ENCODE results near the gene SERGEF. TPM values are rescaled to one million over a fixed set of nuclear protein-coding genes. Genes with fewer than 3 reads are reported as not detected.

The SERGEF gene
- total RNA-seq, 1 experiment from 2014 or later, result 13.3 TPM

DNA sequence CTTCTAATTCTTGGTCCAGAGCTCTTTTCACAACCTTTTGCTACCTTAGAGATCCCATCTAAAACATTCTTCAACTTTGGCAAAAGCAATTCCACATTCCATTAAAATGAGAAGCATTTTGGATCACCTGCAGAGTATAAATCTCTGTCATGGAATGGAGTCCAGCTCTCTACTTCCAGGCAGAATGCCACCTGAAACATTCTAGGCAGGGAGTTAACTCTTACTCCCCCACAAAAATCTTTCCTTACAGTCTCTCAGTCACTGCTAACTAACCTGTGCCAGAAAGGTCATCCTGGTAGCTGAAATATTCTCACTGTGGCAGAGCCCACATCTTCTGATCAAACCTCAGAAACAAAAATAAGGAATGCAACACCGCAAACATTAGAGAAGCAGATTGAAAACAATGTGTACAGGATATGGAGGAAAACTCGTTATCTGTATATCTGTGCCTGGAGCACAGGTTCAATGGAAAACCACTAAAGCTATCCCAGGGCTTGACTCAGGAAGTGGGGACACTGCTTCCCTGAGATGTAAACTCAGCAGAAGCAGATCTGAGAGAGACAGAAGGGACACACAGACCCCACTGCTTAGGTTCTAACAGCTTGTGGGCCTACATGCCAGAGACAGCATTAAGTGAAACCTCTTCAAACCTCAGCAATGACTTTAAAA, 199.3 kb downstream of the SERGEF start:
- H3K36me3 ChIP-seq, result no peaks in the 10 kb centered on the region
- DNase-seq (ENCODE audit: low read depth in 1 of 2, low spot score in 2 of 2), result no peak
- no peak overlapping the region for H3K4me3 ChIP-seq
- no peaks in the 10 kb centered on the region for H3K9me3 ChIP-seq (replicated peaks)
- no peaks in the 10 kb centered on the region for H3K4me1 ChIP-seq (replicated peaks)
- no peaks in the 10 kb centered on the region for H3K27me3 ChIP-seq (replicated peaks)
- no peak overlapping the region for H3K27ac ChIP-seq

DNA sequence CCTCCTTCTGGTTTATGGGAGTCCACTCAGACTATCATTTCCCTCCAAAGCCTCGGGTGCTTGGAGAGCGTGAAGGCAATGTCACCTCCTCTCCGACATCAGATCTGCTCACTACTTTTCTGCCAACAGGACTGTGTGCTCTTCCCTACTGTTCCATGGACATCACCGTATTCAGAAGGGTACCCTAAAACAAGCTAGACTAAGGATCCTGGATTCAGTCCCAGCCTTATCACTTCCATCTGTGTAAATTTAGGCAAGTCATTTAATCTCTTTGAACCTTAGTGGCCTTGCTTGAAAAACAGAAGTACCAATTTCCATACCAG, 200.0 kb downstream of the SERGEF start:
- no peak for DNase-seq (ENCODE audit: low read depth in 1 of 2, low spot score in 2 of 2)
- Histone ChIP-seq H3K36me3 (no peaks in the 10 kb centered on the region), H3K27ac (no peak overlapping the region), H3K9me3 (replicated peaks) (no peaks in the 10 kb centered on the region), H3K27me3 (replicated peaks) (no peaks in the 10 kb centered on the region), H3K4me3 (no peak overlapping the region), H3K4me1 (replicated peaks) (no peaks in the 10 kb centered on the region)

GRCh38 chr11:17812091-17812864, 200.6 kb downstream of the SERGEF start:
- H3K36me3 ChIP-seq, result no peaks in the 10 kb centered on the region
- H3K27ac ChIP-seq, result no peak overlapping the region
- H3K9me3 ChIP-seq (replicated peaks), result no peaks in the 10 kb centered on the region
- no peak overlapping the region for H3K4me3 ChIP-seq
- H3K4me1 ChIP-seq (replicated peaks), result no peaks in the 10 kb centered on the region
- DNase-seq (ENCODE audit: low read depth in 1 of 2, low spot score in 2 of 2), result no peak
- H3K27me3 ChIP-seq (replicated peaks), result no peaks in the 10 kb centered on the region

GRCh38 chr11:17811352-17811751, 201.5 kb downstream of the SERGEF start:
- H3K27ac ChIP-seq, result no peak overlapping the region
- no peak overlapping the region for H3K4me3 ChIP-seq
- no peaks in the 10 kb centered on the region for H3K4me1 ChIP-seq (replicated peaks)
- DNase-seq (ENCODE audit: low read depth in 1 of 2, low spot score in 2 of 2), result no peak
- H3K36me3 ChIP-seq, result no peaks in the 10 kb centered on the region
- H3K27me3 ChIP-seq (replicated peaks), result no peaks in the 10 kb centered on the region
- no peaks in the 10 kb centered on the region for H3K9me3 ChIP-seq (replicated peaks)

DNA sequence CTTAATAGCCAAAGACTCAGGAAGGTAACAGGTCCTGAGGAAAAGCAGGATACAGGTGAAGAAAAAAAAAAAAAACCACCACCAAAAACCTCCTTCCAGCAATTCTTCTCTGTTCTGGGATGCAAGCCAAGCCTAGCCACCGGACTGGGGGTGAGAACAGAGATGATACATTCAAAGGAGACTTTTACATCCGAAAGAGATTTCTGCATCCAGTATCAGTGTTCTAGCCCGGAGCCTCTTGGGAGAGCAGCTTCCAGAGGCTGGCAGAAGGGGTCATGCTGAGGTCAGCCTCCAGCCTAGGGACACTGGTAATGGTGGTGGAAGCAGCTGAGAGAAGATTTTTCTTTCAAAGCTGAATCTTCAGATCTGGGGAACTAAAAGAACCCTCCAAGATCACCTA, 202.1 kb downstream of the SERGEF start:
- Histone ChIP-seq H3K4me1 (replicated peaks) (no peaks in the 10 kb centered on the region), H3K27ac (no peak overlapping the region), H3K9me3 (replicated peaks) (no peaks in the 10 kb centered on the region), H3K36me3 (no peaks in the 10 kb centered on the region), H3K27me3 (replicated peaks) (no peaks in the 10 kb centered on the region), H3K4me3 (no peak overlapping the region)
- no peak for DNase-seq (ENCODE audit: low read depth in 1 of 2, low spot score in 2 of 2)

DNA sequence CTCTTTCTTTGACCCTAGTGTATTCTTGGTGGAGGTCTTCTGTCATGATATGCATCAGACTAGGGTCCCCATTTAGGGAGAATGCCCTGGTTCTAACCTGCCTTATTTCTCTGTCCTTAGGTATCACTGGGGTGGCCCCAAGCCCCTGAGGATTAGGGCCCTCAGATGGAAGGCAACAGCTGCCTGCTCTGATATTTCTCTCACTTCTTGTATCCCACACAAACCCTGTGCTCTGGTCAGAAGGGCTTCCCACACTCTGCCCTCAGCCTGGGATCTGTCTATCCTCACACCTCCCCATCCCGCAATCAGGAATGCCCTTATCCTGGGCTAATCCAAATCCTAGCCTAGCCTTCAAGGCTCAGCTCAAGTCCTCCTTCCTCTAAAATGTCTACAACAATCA, 202.8 kb downstream of the SERGEF start:
- Histone ChIP-seq H3K27ac (no peak overlapping the region), H3K9me3 (replicated peaks) (no peaks in the 10 kb centered on the region), H3K4me3 (no peak overlapping the region), H3K4me1 (replicated peaks) (no peaks in the 10 kb centered on the region), H3K27me3 (replicated peaks) (no peaks in the 10 kb centered on the region), H3K36me3 (no peaks in the 10 kb centered on the region)
- DNase-seq (ENCODE audit: low read depth in 1 of 2, low spot score in 2 of 2), result no peak

- H3K36me3 ChIP-seq, result no peaks in the 10 kb centered on the region
- DNase-seq (ENCODE audit: low read depth in 1 of 2, low spot score in 2 of 2), result no peak
- no peak overlapping the region for H3K4me3 ChIP-seq
- no peaks in the 10 kb centered on the region for H3K4me1 ChIP-seq (replicated peaks)
- H3K27ac ChIP-seq, result no peak overlapping the region
- H3K27me3 ChIP-seq (replicated peaks), result no peaks in the 10 kb centered on the region
- no peaks in the 10 kb centered on the region for H3K9me3 ChIP-seq (replicated peaks)
These were observed 205.8 kb downstream of the SERGEF start for GRCh38 chr11:17807034-17807433.

- H3K27ac ChIP-seq, result no peak overlapping the region
These were observed 207.0 kb downstream of the SERGEF start for GRCh38 chr11:17805873-17806272.

GRCh38 chr11:17805043-17805442, 207.8 kb downstream of the SERGEF start:
- no peak for DNase-seq (ENCODE audit: low read depth in 1 of 2, low spot score in 2 of 2)
- Histone ChIP-seq H3K27me3 (replicated peaks) (no peaks in the 10 kb centered on the region), H3K4me1 (replicated peaks) (no peaks in the 10 kb centered on the region), H3K36me3 (no peaks in the 10 kb centered on the region), H3K27ac (no peak overlapping the region), H3K9me3 (replicated peaks) (no peaks in the 10 kb centered on the region), H3K4me3 (no peak overlapping the region)

More at GRCh38 chr11:17805873-17806272, 207.0 kb downstream of the SERGEF start:
- DNase-seq (ENCODE audit: low read depth in 1 of 2, low spot score in 2 of 2), result no peak
- H3K36me3 ChIP-seq, result no peaks in the 10 kb centered on the region
- no peaks in the 10 kb centered on the region for H3K9me3 ChIP-seq (replicated peaks)
- H3K4me1 ChIP-seq (replicated peaks), result no peaks in the 10 kb centered on the region
- no peaks in the 10 kb centered on the region for H3K27me3 ChIP-seq (replicated peaks)
- no peak overlapping the region for H3K4me3 ChIP-seq

DNA sequence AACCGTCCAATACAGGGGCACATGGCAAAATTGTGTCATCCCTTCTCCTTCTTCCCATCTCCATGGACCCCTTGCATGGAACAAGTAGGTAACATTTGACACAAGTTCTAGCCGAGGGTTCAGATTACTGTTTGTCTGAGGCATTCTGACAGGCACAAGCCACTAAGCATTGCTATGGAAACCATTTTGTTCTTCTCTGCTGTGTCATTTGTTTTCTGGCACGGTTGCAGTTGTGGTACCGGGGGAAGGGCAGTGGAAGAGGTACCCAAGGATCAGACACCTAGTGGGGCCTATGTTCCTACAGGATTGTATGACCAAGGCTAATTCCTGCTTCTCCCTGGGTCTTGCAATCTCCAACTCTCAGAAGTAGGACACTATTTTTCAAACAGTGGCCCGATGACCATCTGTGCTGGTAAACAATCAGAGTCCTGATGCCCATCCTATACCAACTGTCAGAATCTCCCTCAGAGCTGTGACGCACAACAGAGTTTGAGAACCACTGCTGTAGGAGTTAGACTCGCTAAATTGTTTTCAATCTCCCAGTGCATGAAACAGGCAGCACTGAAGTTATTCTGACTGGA, 209.0 kb downstream of the SERGEF start:
- Histone ChIP-seq H3K4me1 (replicated peaks) (no peaks in the 10 kb centered on the region), H3K27me3 (replicated peaks) (no peaks in the 10 kb centered on the region), H3K4me3 (no peak overlapping the region), H3K36me3 (no peaks in the 10 kb centered on the region), H3K9me3 (replicated peaks) (no peaks in the 10 kb centered on the region), H3K27ac (no peak overlapping the region)
- no peak for DNase-seq (ENCODE audit: low read depth in 1 of 2, low spot score in 2 of 2)

DNA sequence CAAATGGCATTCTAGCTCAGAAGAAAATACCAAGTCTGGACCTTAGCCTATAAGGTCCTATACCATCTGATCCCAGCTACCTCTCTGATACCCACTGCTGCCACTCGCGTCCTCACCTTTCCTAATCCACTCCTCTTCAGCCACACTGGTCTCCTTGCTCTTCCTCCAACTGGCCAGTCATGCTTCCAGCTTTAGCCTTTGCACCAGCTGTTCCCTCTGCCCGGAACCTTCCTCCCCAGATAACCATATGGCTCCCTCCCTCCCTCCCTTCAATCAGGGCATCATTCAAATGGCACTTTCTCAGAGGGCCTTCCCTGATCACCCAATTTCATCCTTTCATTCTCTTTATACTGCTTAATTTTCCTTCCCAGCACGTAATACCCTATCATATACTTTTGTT, 210.4 kb downstream of the SERGEF start:
- no peaks in the 10 kb centered on the region for H3K36me3 ChIP-seq

DNA sequence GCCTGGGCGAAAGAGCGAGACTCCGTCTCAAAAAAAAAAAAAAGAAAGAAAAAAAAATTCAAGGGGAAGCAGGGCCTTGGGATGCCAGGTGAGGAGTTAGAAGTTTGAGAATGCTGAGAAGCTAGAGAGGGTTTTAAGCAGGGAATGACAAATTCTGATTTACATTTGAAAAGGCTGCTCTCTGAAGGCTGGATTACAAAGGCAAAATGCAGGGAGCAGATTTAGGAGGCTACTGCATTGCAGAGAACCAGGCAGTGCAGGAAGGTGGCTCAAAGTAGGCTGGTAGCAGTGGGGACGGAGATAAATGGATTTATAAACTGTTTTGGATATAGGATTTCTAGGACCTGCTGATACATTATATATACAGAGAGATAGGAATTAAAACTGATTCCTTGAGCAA, 211.7 kb downstream of the SERGEF start:
- no peak for DNase-seq (ENCODE audit: low read depth in 1 of 2, low spot score in 2 of 2)
- no peaks in the 10 kb centered on the region for H3K9me3 ChIP-seq (replicated peaks)
- no peak overlapping the region for H3K4me3 ChIP-seq
- H3K4me1 ChIP-seq (replicated peaks), result no peaks in the 10 kb centered on the region
- no peaks in the 10 kb centered on the region for H3K36me3 ChIP-seq
- H3K27me3 ChIP-seq (replicated peaks), result no peaks in the 10 kb centered on the region
- H3K27ac ChIP-seq, result no peak overlapping the region

More for the DNA sequence above, 210.4 kb downstream of the SERGEF start:
- Histone ChIP-seq H3K4me3 (no peak overlapping the region), H3K27me3 (replicated peaks) (no peaks in the 10 kb centered on the region), H3K27ac (no peak overlapping the region), H3K4me1 (replicated peaks) (no peaks in the 10 kb centered on the region), H3K9me3 (replicated peaks) (no peaks in the 10 kb centered on the region)
- DNase-seq (ENCODE audit: low read depth in 1 of 2, low spot score in 2 of 2), result no peak

DNA sequence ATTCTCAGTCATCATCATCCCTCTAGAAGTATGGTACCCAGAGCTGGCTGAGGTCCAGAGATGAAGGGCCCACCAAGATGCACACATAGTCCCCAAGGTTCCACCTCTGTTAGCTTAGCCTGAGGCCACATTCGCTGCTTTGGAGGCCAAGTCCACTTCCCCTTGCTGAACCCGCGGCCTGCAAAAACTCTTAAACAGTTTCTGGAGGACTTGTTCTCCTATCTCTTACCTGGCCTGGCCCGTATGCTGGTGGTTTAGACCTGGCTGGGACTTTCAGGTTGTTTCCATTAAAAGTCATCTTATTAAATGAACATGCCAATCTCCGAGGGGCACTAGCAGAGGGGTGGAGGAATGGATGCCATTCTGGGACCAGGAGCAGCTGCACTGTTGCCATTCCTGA, 213.7 kb downstream of the SERGEF start:
- no peak overlapping the region for H3K27ac ChIP-seq
- no peaks in the 10 kb centered on the region for H3K9me3 ChIP-seq (replicated peaks)
- H3K4me1 ChIP-seq (replicated peaks), result no peaks in the 10 kb centered on the region
- DNase-seq (ENCODE audit: low read depth in 1 of 2, low spot score in 2 of 2), result no peak
- no peaks in the 10 kb centered on the region for H3K36me3 ChIP-seq
- no peaks in the 10 kb centered on the region for H3K27me3 ChIP-seq (replicated peaks)
- no peak overlapping the region for H3K4me3 ChIP-seq

- no peak overlapping the region for H3K27ac ChIP-seq
- H3K36me3 ChIP-seq, result no peaks in the 10 kb centered on the region
- no peak overlapping the region for H3K4me3 ChIP-seq
- DNase-seq (ENCODE audit: low read depth in 1 of 2, low spot score in 2 of 2), result no peak
- no peaks in the 10 kb centered on the region for H3K9me3 ChIP-seq (replicated peaks)
- no peaks in the 10 kb centered on the region for H3K27me3 ChIP-seq (replicated peaks)
- no peaks in the 10 kb centered on the region for H3K4me1 ChIP-seq (replicated peaks)
These were observed 214.1 kb downstream of the SERGEF start for GRCh38 chr11:17798716-17799115.
